HG02763 (cell line): ENCODE results near the gene NUBPL.
"Not testable (repeated sequence)": the region's sequence is repeated elsewhere in the genome, so short reads cannot be mapped to it uniquely, and the experiment has no call there.

Experiments
- ATAC-seq: cut with Tn5 transposase; IDR thresholded peaks from one replicate; pipeline ENCODE4 v1.9.1; 2021; ENCODE audit warnings: mild to moderate bottlenecking, moderate library complexity; ENCODE audit not compliant: unreplicated experiment

Gene NUBPL

DNA sequence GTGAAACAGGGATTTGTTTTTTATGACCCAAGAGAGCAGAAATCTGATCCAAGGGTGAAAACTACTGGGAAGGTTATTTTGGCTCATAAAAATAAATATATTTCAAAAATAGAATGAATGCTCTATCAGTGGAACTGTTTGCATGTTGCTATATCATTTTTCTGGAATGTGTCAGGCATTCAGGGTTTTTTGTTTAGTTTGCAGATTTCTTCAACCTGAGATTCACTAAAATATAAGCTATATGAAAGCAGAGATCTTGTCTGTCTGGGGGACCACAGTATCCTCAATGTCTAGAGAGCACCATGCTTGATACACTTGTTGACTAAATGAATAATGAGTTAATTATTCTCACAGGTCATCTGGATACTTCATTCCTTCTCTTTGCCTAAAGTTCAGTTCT, 165.1 kb downstream of the NUBPL start:
- ATAC-seq, result no peak

DNA sequence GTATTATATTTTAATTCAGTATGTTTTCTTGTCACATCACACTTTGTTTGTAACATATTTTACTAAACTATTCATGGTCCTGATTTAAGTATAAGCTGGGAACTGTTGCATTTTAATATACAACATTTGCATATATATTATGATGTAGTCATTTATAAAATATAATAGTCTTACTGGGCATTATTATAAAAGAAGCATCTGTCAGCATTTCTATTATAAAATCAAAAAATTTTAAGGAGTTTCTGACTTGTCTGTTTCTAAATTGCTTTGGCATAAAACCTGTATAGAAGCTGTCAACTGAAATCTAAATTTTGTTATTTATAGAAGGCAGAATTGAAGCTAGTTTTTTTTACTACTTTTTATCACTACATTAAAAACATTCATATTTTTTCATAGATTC, 166.6 kb downstream of the NUBPL start:
- ATAC-seq, result no peak

DNA sequence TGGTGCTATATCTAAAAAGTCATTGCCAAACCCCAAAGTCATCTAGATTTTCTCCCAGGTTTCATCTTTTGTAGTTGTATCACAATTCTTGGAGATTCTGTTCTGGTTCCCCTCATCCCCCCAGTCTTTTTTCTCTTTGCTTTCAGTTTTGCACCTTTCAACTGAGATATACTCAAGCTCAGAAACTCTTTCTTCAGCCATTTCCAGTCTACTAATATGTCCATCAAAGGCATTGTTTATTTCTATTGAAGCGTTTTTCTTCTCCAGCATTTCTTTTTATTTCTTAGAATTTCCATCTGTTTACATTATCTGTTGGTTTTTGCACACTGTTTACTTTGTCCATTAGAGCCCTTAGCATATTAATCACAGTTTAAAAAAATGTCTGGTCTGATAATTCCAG, 179.5 kb downstream of the NUBPL start:
- no peak for ATAC-seq

DNA sequence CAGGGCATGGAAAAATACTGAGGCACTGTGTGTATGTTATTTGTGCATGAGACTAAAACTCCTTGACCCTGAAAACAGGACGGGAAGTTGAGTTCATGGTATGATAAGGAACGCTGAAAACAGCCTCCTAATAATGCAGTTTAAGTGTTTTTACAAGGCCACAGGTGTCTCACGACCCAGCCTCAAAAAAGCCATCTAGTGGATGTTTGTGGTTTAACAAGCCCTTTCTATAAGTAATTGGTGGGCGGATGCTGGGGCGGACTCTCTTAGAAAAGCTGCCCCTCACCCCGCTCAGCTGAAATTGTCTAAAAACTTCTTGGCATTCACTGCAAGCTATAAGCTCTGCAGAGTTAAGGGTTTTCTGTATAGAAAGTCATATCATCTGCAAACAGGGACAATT, 184.5 kb downstream of the NUBPL start:
- no peak for ATAC-seq

DNA sequence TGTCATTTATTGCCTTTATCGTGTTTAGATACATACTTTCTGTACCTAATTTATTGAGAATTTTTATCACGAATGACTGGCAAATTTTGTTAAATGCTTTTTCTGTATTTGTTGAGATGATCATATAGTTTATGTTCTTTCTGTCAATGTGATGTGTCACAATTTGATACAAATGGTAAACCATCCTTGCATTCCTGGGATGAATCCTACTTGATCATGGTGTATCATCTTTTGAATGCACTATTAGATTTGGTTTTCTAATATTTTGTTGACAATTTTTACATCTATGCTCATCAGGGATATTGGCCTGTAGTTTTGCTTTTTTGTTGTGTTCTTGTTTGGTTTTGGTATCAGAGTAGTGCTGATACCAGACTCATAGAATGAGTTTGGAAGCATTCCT, 185.1 kb downstream of the NUBPL start:
- no peak for ATAC-seq

DNA sequence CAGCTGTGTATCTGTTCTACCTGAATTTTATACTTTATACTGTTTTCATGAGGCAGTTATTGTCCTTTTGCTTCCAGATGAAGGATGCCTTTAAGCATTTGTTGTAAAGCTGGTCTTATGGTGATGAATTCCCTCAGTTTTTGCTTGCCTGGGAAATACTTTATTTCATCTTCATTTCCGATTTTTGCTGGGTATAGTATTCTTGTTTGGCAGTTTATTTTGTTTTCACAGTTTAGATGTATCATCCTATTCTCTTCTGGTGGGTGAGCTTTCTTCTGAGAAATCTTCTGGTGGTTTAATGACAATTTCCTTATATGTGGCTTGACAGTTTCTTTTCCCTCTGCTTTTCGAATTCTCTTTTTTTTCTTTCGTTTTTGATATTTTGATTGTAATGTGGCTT, 188.1 kb downstream of the NUBPL start:
- no peak for ATAC-seq

GRCh38 chr14:31751047-31751446, 189.8 kb downstream of the NUBPL start:
- not testable (repeated sequence) for ATAC-seq

- ATAC-seq, result no peak
Observed at GRCh38 chr14:31752867-31753661, 191.9 kb downstream of the NUBPL start.

DNA sequence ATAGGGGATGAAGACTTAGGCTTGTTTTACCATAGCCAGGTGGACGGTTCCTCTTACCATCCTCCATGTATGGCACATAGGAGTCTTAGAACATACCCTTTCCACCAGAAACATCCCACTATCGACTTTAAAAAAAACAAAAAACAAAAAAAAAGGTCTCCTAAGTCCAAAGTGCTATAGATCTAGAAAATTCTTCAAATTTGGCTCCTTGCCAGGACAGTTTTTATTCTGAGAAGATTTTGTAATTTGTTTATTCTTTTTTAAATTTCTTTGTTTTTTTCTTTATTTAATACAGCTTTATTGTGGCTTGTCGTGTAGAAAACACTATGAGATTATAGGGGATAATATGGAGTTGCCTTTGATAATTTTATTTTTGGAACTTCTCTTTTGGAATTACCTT, 197.7 kb downstream of the NUBPL start:
- ATAC-seq, result no peak

DNA sequence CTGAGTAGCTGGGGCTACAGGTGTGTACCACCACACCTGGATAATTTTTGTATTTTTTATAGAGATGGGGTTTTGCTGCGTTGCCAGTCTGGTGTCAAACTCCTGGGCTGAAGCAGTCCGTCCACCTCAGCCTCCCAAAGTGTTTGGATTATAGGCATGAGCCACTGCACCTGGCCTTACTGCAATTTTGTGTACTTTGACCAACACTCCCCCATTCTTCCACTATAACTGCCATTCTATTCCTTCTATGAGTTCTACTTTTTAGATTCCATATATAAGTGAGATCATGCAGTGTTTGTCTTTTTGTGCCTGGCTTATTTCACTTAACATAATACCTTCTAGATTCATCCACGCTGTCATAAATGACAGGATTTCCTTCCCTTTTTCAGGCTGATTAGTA, 199.1 kb downstream of the NUBPL start:
- no peak for ATAC-seq

DNA sequence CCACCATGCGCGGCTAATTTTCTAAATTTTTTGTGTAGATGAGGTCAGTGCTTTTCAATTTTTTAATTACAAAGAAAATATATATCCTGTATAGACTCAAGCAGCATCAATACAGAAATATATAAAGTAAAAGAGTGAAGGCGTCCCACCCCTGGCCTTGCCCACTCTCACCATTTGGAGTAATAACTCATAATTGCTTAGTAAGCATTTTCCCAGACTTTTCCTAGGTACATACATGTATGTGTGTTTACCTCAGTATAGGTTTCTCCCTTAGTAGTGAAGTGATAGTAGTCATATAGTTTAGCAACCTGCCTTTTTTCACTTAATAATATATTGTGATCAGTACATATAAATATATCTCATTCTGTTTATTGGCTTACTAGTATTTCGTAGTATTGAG, 200.1 kb downstream of the NUBPL start:
- no peak for ATAC-seq

GRCh38 chr14:31763041-31763440, 201.8 kb downstream of the NUBPL start:
- ATAC-seq, result no peak

DNA sequence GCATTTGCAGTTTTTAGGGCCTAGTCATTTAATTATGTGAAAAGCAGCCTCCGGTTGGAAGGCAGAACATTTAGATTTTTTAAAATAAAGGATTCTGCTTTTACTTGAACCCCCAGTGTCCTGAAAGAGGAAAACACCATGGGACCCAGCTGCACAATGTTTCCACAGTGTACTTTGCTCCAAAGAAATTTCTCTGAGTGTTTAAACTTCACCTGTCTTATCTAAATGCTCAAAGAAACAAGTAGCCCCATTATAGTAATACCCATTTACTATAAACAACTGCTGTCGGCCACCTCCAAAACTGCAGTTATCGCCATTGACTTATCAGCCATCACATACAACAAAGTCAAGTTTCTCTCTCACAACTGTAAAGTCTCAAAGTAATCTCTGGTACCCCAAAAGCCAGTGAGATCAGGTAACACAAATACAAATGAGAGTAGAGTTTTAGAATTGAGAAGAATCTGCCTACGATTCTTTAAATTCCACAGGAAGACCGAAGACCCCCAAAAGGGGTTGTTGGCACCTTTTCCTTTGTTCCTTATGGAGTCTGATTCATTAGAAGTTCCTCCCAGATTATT, 205.2 kb downstream of the NUBPL start:
- no peak for ATAC-seq

- ATAC-seq, result no peak
Observed at GRCh38 chr14:31768355-31768754, 207.2 kb downstream of the NUBPL start.

- no peak for ATAC-seq
Observed at GRCh38 chr14:31770271-31770670, 209.1 kb downstream of the NUBPL start.

DNA sequence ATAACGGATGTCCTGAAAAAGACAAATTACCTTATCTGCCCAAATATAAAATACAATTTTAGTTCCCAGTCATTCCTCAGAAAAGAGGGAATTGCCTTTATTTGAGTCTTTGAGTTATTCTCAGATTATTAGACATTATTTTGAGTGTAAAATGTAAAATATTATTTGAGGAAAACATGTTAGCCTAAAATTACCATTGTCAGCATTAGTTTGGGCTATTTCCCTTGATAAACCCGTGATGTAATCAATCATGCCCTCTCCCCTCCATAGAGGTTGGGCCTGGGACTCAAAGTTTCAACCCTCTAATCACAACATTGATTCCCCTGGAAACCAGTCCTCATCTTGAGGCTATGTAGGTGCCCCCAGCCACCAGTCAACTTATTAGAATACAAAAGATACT, 213.4 kb downstream of the NUBPL start:
- ATAC-seq, result no peak

GRCh38 chr14:31777312-31777711, 216.1 kb downstream of the NUBPL start:
- no peak for ATAC-seq

- no peak for ATAC-seq
Observed at GRCh38 chr14:31781578-31781977, 220.4 kb downstream of the NUBPL start.

DNA sequence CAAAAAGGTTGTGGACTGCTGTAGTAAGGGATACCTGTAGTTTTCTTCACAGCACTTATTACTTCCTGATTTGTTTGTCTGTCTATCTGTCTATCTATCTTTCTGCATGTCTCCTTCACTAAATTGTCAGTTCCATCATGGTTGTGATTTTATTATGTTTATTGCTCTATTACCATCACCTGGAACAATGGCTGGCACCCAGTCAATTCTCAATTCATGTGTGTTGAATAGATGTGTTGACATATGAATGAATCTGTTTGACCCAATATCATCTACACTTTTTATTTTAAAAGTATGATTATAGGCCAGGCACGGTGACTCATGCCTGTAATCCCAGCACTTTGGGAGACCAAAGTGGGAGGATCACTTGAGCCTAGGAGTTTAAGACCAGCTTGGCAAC, 224.4 kb downstream of the NUBPL start:
- ATAC-seq, result no peak

DNA sequence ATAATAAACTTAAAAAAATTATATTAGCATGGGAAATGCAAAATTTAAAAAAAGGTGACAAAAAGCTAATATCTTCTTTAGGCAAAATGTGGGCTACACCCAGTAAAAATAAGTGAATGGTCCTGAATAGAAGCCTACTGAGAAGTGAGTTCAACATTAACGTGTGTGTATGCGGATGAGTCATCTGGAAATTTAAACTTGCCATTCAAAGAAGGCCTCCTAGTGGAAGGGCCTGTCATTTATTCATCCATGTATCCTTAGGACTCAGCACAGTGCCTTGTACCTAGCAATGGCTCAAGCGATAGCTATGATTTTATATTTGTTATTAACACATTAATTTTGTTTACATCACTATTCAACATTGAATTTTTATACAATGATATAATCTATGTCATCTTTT, 226.2 kb downstream of the NUBPL start:
- ATAC-seq, result no peak

DNA sequence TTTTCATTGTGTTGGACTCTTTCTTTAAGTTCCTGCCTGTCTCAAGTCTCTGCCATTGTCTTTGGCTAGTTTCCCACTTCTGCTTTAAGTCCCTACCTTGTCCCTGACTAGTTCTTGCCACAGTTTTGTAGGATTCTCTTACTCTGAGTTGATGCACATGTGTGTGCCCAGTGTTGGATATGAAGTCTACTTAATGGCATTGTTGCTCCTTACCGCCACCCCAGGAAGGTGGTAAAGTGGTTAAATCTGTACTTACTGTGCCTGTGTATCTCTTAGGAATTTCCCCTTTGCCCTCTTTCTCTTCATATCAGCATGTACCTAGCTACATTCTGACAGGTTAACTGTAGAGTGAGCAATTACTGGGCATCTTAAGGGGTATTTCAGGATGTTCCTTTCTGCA, 227.1 kb downstream of the NUBPL start:
- ATAC-seq, result no peak

DNA sequence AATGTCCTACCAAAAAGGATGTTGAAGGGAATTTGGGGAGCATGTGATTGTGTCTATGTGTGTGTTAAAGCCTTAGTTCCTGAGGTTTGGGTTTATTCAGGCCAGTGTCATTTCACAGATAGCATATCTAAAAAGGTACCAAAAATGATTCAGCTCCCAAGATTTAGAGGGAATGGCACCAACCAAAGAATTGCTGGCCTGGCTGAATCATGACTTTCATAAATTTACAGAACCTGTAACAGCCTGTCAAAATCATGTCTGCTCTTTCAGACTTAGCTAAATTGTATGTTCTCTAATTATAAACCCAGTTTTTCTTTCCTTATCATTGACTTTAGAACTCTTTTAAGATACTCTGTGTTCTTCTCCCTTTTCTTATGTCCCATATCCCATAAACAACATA, 231.5 kb downstream of the NUBPL start:
- ATAC-seq, result no peak

- not testable (repeated sequence) for ATAC-seq
Observed at GRCh38 chr14:31797946-31798345, 236.7 kb downstream of the NUBPL start.
